Stimulated activated CD4-positive, alpha-beta T cell treated with anti-CD3 and anti-CD28 coated beads, Interleukin-2, amount 100 ng/mL, for 48 hours (primary cell): Measurements from ENCODE around the gene ZNFX1.
"Not testable (repeated sequence)": the region's sequence is repeated elsewhere in the genome, so short reads cannot be mapped to it uniquely, and the experiment has no call there.

Experiments
- DNase-seq, 2 donors: peaks; one replicate each; pipeline ENCODE4 v3.0.0-alpha.2; 2020

ZNFX1 gene

DNA sequence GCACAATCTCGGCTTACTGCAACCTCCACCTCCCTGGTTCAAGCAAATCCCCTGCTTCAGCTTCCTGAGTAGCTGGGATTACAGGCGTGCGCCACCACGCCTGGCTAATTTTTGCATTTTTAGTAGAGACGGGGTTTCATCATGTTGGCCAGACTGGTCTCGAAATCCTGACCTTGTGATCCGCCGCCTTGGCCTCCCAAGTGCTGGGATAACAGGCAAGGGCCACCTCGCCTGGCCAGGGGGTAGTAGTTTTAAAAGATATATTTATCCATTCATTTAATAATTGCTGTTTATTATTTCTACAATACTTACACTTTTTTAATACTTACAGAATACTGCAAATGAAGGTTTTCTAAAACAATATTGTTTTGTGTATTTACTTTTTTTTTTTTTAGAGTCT lies 74.1 kb downstream of the ZNFX1 start:
- DNase-seq, result no peak

DNA sequence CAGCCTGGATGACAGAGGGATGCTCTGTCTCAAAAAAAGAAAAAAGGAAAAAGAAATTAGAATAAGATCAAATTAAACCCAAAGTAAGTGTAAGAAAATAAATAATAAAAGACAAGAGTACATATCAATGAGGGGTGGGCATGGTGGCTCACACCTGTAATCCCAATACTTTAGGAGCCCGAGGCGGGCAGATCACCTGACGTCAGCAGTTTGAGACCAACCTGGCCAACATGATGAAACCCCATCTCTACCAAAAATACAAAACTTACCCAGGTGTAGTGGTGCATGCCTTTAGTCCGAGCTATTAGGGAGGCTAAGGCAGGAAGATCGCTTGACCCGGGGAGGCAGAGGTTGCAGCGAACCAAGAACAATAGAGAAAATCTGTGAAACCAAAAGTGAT lies 74.8 kb downstream of the ZNFX1 start:
- no peak for DNase-seq

DNA sequence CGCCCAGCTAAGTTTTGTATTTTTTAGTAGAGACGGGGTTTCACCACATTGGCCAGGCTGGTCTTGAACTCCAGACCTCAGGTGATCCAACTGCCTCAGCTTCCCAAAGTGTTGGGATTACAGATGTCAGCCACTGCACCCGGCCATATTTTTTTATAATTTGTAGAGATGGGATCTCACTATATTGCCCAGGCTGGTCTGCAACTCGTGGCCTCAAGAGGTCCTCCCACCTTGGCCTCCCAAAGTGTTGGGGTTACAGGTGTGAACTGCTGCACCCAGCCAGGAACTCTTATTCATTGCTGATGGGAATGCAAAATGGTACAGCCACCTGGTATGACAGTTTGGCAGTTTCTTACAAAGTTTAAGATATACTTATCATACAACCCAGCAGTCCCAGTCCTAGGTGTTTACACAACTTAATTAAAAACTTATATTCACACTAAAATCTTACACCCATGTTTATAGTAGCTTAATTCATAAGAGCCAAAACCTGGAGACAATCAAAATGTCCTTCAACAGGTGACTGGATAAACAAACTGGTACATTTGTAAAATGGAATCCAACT lies 78.0 kb downstream of the ZNFX1 start:
- no peak for DNase-seq

DNA sequence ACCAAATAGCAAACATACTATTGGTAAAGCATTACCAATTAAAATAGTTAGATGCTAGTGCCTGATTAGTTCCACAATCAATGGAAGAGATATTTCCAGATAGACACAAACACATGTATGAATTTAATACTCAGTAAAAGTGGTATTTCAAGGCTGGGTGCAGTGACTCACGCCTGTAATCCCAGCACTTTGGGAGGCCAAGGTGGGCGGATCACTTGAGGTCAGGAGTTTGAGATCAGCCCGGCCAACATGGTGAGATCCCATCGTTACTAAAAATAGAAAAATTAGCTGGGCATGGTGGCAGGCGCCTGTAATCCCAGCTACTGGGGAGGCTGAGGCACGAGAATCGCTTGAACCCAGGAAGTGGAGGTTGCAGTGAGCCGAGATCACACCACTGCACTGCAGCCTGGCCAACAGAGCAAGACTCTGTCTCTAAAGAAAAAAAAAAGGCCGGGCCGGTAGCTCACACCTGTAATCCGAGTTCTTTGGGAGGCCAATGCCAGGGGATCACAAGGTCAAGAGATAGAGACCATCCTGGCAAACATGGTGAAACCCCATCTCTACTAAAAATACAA lies 84.8 kb downstream of the ZNFX1 start:
- not testable (repeated sequence) for DNase-seq
